HCT116 (cell line): ENCODE measurements around the gene SELE. TPM values are rescaled to one million over a fixed set of nuclear protein-coding genes. Genes with fewer than 3 reads are reported as not detected.

Experiments used
- ATAC-seq: fragments of 200-7000 bp; cut with Tn5 transposase; 2 replicates; pipeline ENCODE4 v1.9.1; 2020; ENCODE audit warnings: mild to moderate bottlenecking, moderate library complexity
- BruUV-seq: library from RNA; stranded (reverse); fragments of 400-500 nt; replicated peaks from 2 replicates; lab custom pipeline; 2021; lab: Mats Ljungman, UMichigan
- CTCF ChIA-PET: fragments of 300-600 bp; sonication (Branson Sonifier 250); formaldehyde crosslinking; loops from one replicate; lab custom pipeline; 2021; ENCODE audit warnings: antibody characterized with exemption; lab: Charles Lee
- POLR2A ChIA-PET: fragments of 300-600, 350-600 bp; sonication (Branson Sonifier 250); formaldehyde crosslinking; loops from one replicate; lab custom pipeline; 2021; ENCODE audit warnings: antibody characterized with exemption; lab: Charles Lee
- RAD21 ChIA-PET, 2 experiments: fragments of 300-600 bp; sonication (Branson Sonifier 250); formaldehyde crosslinking; loops; one replicate each; lab custom pipeline; 2023; ENCODE audit warnings: low total read pairs in 2 of 2; ENCODE audit not compliant: uncharacterized antibody in 2 of 2, unreplicated experiment in 2 of 2, low non-redundant PET in 1 of 2; lab: Charles Lee
- DNase-seq: peaks from one replicate; pipeline ENCODE4 v3.0.0-alpha.2; 2010; ENCODE audit warnings: low read depth, low spot score
- H2AFZ ChIP-seq: fragments of 200-600 bp; shearing (Covaris generic), sonication (generic); 2 replicates; pipeline ENCODE4 v1.6.1; 2017; ENCODE audit warnings: low read depth, mixed run types, mixed read lengths, antibody characterized with exemption, low read length; ENCODE audit not compliant: poor library complexity, severe bottlenecking
- H3K27ac ChIP-seq: 2 replicates; pipeline ENCODE4 v1.5.1; 2012; ENCODE audit warnings: low read depth, low read length
- H3K27me3 ChIP-seq: fragments of 200-600 bp; sonication (generic); 2 replicates; pipeline ENCODE4 v1.6.1; 2016; ENCODE audit warnings: mixed run types, low read length, mixed read lengths; ENCODE audit not compliant: insufficient read depth
- H3K36me3 ChIP-seq, 2 experiments: fragments of 200-500 bp in 1 of 2; fragments of 200-600 bp in 1 of 2; sonication (Bioruptor generic) in 1 of 2; sonication (generic) in 1 of 2; 2 replicates each; pipeline versions ENCODE4 v1.5.1 to v1.6.1; 2014 to 2016; ENCODE audit warnings: low read length in 2 of 2, inconsistent platforms in 1 of 2, mixed read lengths in 1 of 2, mixed run types in 1 of 2; ENCODE audit not compliant: insufficient read depth in 2 of 2, control insufficient read depth in 1 of 2
- H3K4me1 ChIP-seq, 2 experiments: fragments of 200-600 bp in 1 of 2; sonication (generic) in 1 of 2; 2 replicates each; pipeline versions ENCODE4 v1.5.1 to v1.6.1; 2012 to 2017; ENCODE audit warnings: low read length in 2 of 2, inconsistent platforms in 1 of 2, mild to moderate bottlenecking in 1 of 2, mixed read lengths in 1 of 2, mixed run types in 1 of 2, moderate library complexity in 1 of 2; ENCODE audit not compliant: insufficient read depth in 2 of 2, control insufficient read depth in 1 of 2
- H3K4me2 ChIP-seq: fragments of 200-600 bp; sonication (generic); 2 replicates; pipeline ENCODE4 v1.6.1; 2017; ENCODE audit warnings: mixed run types, low read length, mixed read lengths
- H3K4me3 ChIP-seq, 2 experiments: fragments of 200-600 bp in 1 of 2; sonication (generic) in 1 of 2; replicated peaks in 1 of 2; 2 replicates each; pipeline ENCODE4 v1.5.1; 2011 to 2016; ENCODE audit warnings: low read length in 2 of 2, control low read depth in 1 of 2, low read depth in 1 of 2, mild to moderate bottlenecking in 1 of 2, mixed read lengths in 1 of 2, mixed run types in 1 of 2
- H3K79me2 ChIP-seq: fragments of 200-600 bp; sonication (generic); 2 replicates; pipeline ENCODE4 v1.6.1; 2017; ENCODE audit warnings: mild to moderate bottlenecking, mixed run types, low read length, moderate library complexity, mixed read lengths; ENCODE audit not compliant: insufficient read depth
- H3K9ac ChIP-seq: fragments of 200-600 bp; sonication (generic); 2 replicates; pipeline ENCODE4 v1.6.1; 2016; ENCODE audit warnings: low read length, mixed read lengths
- H3K9me2 ChIP-seq: fragments of 200-600 bp; sonication (generic), shearing (Covaris generic); 2 replicates; pipeline ENCODE4 v1.6.1; 2017; ENCODE audit warnings: mixed run types, mild to moderate bottlenecking, moderate library complexity; ENCODE audit not compliant: insufficient read depth
- H3K9me3 ChIP-seq, 2 experiments: fragments of 200-500 bp in 1 of 2; fragments of 200-600 bp in 1 of 2; sonication (Bioruptor generic) in 1 of 2; sonication (generic) in 1 of 2; 2 replicates each; pipeline ENCODE4 v1.6.1; 2014 to 2017; ENCODE audit warnings: low read length in 2 of 2, mixed read lengths in 2 of 2, inconsistent platforms in 1 of 2, low read depth in 1 of 2, mild to moderate bottlenecking in 1 of 2, mixed run types in 1 of 2, moderate library complexity in 1 of 2; ENCODE audit not compliant: control insufficient read depth in 1 of 2, insufficient read depth in 1 of 2
- H4K20me1 ChIP-seq: fragments of 200-600 bp; sonication (generic), shearing (Covaris generic); 2 replicates; pipeline ENCODE4 v1.6.1; 2017; ENCODE audit warnings: mixed run types, mild to moderate bottlenecking, moderate library complexity; ENCODE audit not compliant: insufficient read depth
- ATF3 ChIP-seq: IDR thresholded peaks from 2 replicates; pipeline ENCODE4 v1.6.1; 2012
- CBX3 ChIP-seq: IDR thresholded peaks from 2 replicates; pipeline ENCODE4 v1.6.1; 2012; ENCODE audit warnings: low read depth
- CEBPB ChIP-seq: IDR thresholded peaks from 2 replicates; pipeline ENCODE4 v1.6.1; 2012; ENCODE audit warnings: low read depth
- CTCF ChIP-seq, 3 experiments: fragments of 200-600 bp in 1 of 3; sonication (generic) in 1 of 3; IDR thresholded peaks in 2 of 3; conservative IDR thresholded peaks in 1 of 3; 2 replicates each; pipeline ENCODE4 v1.5.1; 2012 to 2017; ENCODE audit warnings: low read depth in 2 of 3, low read length in 2 of 3, antibody characterized with exemption in 1 of 3, borderline replicate concordance in 1 of 3, control low read depth in 1 of 3, mild to moderate bottlenecking in 1 of 3, mixed read lengths in 1 of 3, mixed run types in 1 of 3, moderate library complexity in 1 of 3; ENCODE audit not compliant: insufficient read depth in 1 of 3
- EZH2 ChIP-seq: fragments of 200-600 bp; sonication (generic); IDR thresholded peaks from 2 replicates; pipeline ENCODE4 v1.6.1; 2017; ENCODE audit warnings: antibody characterized with exemption, mixed run types
- EZH2phosphoT487 ChIP-seq: fragments of 200-600 bp; IDR thresholded peaks from 2 replicates; pipeline ENCODE4 v1.6.1; 2018; ENCODE audit warnings: antibody characterized with exemption, borderline replicate concordance
- FOSL1 ChIP-seq: IDR thresholded peaks from 2 replicates; pipeline ENCODE4 v1.6.1; 2012; ENCODE audit warnings: low read depth
- JUND ChIP-seq: IDR thresholded peaks from 2 replicates; pipeline ENCODE4 v1.6.1; 2012
- MAX ChIP-seq: IDR thresholded peaks from 2 replicates; pipeline ENCODE4 v1.6.1; 2012
- POLR2A ChIP-seq: IDR thresholded peaks from 2 replicates; pipeline ENCODE4 v1.7.0; 2011; ENCODE audit warnings: borderline replicate concordance; ENCODE audit not compliant: insufficient read depth, insufficient read length; ENCODE audit errors: extremely low read depth
- POLR2AphosphoS5 ChIP-seq: IDR thresholded peaks from 2 replicates; pipeline ENCODE4 v1.6.1; 2011; ENCODE audit warnings: mild to moderate bottlenecking, low read depth, low read length, moderate library complexity
- RAD21 ChIP-seq: IDR thresholded peaks from 2 replicates; pipeline ENCODE4 v1.6.1; 2012; ENCODE audit warnings: low read depth, mild to moderate bottlenecking
- SIN3A ChIP-seq: IDR thresholded peaks from 2 replicates; pipeline ENCODE4 v1.6.1; 2012; ENCODE audit warnings: low read depth
- SP1 ChIP-seq: IDR thresholded peaks from 2 replicates; pipeline ENCODE4 v1.6.1; 2012; ENCODE audit warnings: low read depth
- SRF ChIP-seq: IDR thresholded peaks from 2 replicates; pipeline ENCODE4 v1.6.1; 2012; ENCODE audit warnings: low read depth
- TCF7L2 ChIP-seq: IDR thresholded peaks from 2 replicates; pipeline ENCODE4 v1.7.0; 2011; ENCODE audit warnings: borderline replicate concordance, inconsistent platforms; ENCODE audit not compliant: insufficient read depth, insufficient read length; ENCODE audit errors: extremely low read depth
- ZBTB33 ChIP-seq: IDR thresholded peaks from 2 replicates; pipeline ENCODE4 v1.6.1; 2011; ENCODE audit warnings: mild to moderate bottlenecking, low read length, moderate library complexity; ENCODE audit not compliant: insufficient replicate concordance; ENCODE audit errors: extremely low read depth
- ZFX ChIP-seq: fragments of 450-650 bp; IDR thresholded peaks from 2 replicates; pipeline ENCODE4 v1.6.1; 2017
- ZNF274 ChIP-seq: fragments of 200-500 bp; sonication (Bioruptor generic); IDR thresholded peaks from 2 replicates; pipeline ENCODE4 v1.6.1; 2014; ENCODE audit warnings: mild to moderate bottlenecking, low read depth, low read length, inconsistent platforms
- intact Hi-C: fragments of 100-400 bp; cut with micrococcal nuclease; formaldehyde crosslinking; loops from 2 replicates; pipeline ENCODE4 v1.10.0; 2022
- total RNA-seq: library from RNA; stranded (reverse); gene quantifications from one replicate; pipeline ENCODE4 v1.2.1, GENCODE V29; 2021; ENCODE audit not compliant: unreplicated experiment

Gene SELE
- total RNA-seq, 1 experiment from 2014 or later, result not detected

- no TSS peak for BruUV-seq
- Histone ChIP-seq H3K4me1 (no peaks in the 10 kb centered on the region), H3K9ac (no peak overlapping the region), H3K79me2 (no peaks in the 10 kb centered on the region), H3K9me2 (no peaks in the 10 kb centered on the region), H2AFZ (no peak overlapping the region), H3K36me3 (no peaks in the 10 kb centered on the region), H3K4me3 (no peak overlapping the region), H3K4me2 (no peak overlapping the region), H3K27me3 (no peaks in the 10 kb centered on the region), H3K27ac (no peak overlapping the region), H4K20me1 (no peaks in the 10 kb centered on the region), H3K9me3 (no peaks in the 10 kb centered on the region)
- RAD21 ChIA-PET, result no interaction called here
- POLR2A ChIA-PET, result no interaction called here
- TF ChIP-seq ATF3, result no peak
- no peak for TF ChIP-seq CEBPB
- TF ChIP-seq POLR2A, result no peak
- no peak for TF ChIP-seq RAD21
- no peak for TF ChIP-seq ZBTB33
- TF ChIP-seq CTCF (IDR thresholded peaks at IDR 0.05 in 2 of 3, conservative IDR thresholded peaks at IDR 0.05 in 1 of 3; ENCODE audit: borderline replicate concordance in 1 of 3, insufficient read depth in 1 of 3, low read depth in 2 of 3, low read length in 2 of 3), result no peak
- no peak for TF ChIP-seq EZH2phosphoT487
- TF ChIP-seq FOSL1, result no peak
- TF ChIP-seq ZFX, result no peak
- no peak for TF ChIP-seq TCF7L2
- no peak for TF ChIP-seq SRF
- TF ChIP-seq SIN3A, result no peak
- no peak for TF ChIP-seq ZNF274
- no peak for TF ChIP-seq CBX3
- no peak for TF ChIP-seq POLR2AphosphoS5
- no peak for TF ChIP-seq SP1
- TF ChIP-seq MAX, result no peak
- TF ChIP-seq JUND, result no peak
- no peak for TF ChIP-seq EZH2
- no peak for ATAC-seq
- intact Hi-C loops, result no loop called here
- CTCF ChIA-PET, result no interaction called here
- no peak for DNase-seq
Measured at GRCh38 chr1:169768161-169768560, 34.3 kb upstream of the SELE start.
